Vagina (tissue), 2 donors: Measurements from ENCODE around the gene GALNT9.
"Not testable (repeated sequence)": the region's sequence is repeated elsewhere in the genome, so short reads cannot be mapped to it uniquely, and the experiment has no call there.

Experiments used
- POLR2A ChIP-seq, 2 donors: fragments of 450-650 bp; IDR thresholded peaks; one replicate each; pipeline ENCODE4 v1.6.1; 2017; ENCODE audit warnings: antibody characterized with exemption in 2 of 2, mild to moderate bottlenecking in 2 of 2, moderate library complexity in 2 of 2
- TF ChIP-seq, protein P1 (sequence below), 3 experiments: fragments of 450-650 bp in 2 of 3; fragments of 200-600 bp in 1 of 3; sonication (generic) in 1 of 3; IDR thresholded peaks; one replicate each; pipeline ENCODE4 v1.5.1; 2017 to 2019; ENCODE audit warnings: antibody characterized with exemption in 3 of 3, mild to moderate bottlenecking in 2 of 3, moderate library complexity in 2 of 3

DNA sequence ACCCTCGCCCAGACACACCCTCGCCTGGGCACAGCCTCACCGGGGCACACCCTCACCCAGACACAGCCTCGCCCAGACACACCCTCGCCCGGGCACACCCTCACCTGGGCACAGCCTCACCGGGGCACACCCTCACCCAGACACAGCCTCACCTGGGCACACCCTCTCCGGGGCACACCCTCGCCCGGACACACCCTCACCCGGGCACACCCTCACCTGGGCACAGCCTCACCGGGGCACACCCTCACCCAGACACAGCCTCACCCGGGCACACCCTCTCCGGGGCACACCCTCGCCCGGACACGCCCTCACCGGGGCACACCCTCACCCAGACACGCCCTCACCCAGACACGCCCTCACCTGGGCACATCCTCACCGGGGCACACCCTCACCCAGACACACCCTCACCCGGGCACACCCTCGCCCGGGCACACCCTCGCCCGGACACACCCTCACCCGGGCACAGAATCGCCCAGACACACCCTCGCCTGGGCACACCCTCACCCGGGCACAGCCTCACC, 25.5 kb downstream of the GALNT9 start:
- not testable (repeated sequence) for TF ChIP-seq POLR2A (IDR thresholded peaks at IDR 0.05)
- TF ChIP-seq, protein P1, sequence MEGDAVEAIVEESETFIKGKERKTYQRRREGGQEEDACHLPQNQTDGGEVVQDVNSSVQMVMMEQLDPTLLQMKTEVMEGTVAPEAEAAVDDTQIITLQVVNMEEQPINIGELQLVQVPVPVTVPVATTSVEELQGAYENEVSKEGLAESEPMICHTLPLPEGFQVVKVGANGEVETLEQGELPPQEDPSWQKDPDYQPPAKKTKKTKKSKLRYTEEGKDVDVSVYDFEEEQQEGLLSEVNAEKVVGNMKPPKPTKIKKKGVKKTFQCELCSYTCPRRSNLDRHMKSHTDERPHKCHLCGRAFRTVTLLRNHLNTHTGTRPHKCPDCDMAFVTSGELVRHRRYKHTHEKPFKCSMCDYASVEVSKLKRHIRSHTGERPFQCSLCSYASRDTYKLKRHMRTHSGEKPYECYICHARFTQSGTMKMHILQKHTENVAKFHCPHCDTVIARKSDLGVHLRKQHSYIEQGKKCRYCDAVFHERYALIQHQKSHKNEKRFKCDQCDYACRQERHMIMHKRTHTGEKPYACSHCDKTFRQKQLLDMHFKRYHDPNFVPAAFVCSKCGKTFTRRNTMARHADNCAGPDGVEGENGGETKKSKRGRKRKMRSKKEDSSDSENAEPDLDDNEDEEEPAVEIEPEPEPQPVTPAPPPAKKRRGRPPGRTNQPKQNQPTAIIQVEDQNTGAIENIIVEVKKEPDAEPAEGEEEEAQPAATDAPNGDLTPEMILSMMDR (IDR thresholded peaks at IDR 0.05): not testable (repeated sequence)
